H9 (cell line): ENCODE data around the gene RND2. TPM values are rescaled to one million over a fixed set of nuclear protein-coding genes. Genes with fewer than 3 reads are reported as not detected.

Source experiments
- DNase-seq: peaks from one replicate; pipeline ENCODE4 v3.0.0-alpha.2; 2017
- H2AFZ ChIP-seq: one replicate; pipeline ENCODE4 v1.6.1; 2013; ENCODE audit warnings: mild to moderate bottlenecking, low read length, control low read depth, moderate library complexity
- H2AK5ac ChIP-seq: 2 replicates; pipeline ENCODE4 v1.6.1; 2013; ENCODE audit warnings: low read length, control low read depth, mixed read lengths; ENCODE audit not compliant: insufficient read length
- H2BK120ac ChIP-seq: one replicate; pipeline ENCODE4 v1.6.1; 2013; ENCODE audit warnings: low read depth, mild to moderate bottlenecking, low read length, control low read depth, inconsistent platforms; ENCODE audit not compliant: poor library complexity, severe bottlenecking
- H2BK12ac ChIP-seq: 2 replicates; pipeline ENCODE4 v1.6.1; 2013; ENCODE audit warnings: low read length, control low read depth, mixed read lengths, low read depth; ENCODE audit not compliant: insufficient read length
- H2BK15ac ChIP-seq: 2 replicates; pipeline ENCODE4 v1.6.1; 2013; ENCODE audit warnings: low read depth, low read length, control low read depth
- H2BK20ac ChIP-seq: one replicate; pipeline ENCODE4 v1.6.1; 2013; ENCODE audit warnings: low read depth, mild to moderate bottlenecking, low read length, control low read depth, inconsistent platforms; ENCODE audit not compliant: poor library complexity, severe bottlenecking
- H2BK5ac ChIP-seq: 2 replicates; pipeline ENCODE4 v1.6.1; 2013; ENCODE audit warnings: low read length, control low read depth, mixed read lengths; ENCODE audit not compliant: insufficient read length
- H3K14ac ChIP-seq: 2 replicates; pipeline ENCODE4 v1.6.1; 2013; ENCODE audit warnings: low read length, control low read depth; ENCODE audit not compliant: insufficient read depth
- H3K18ac ChIP-seq: 2 replicates; pipeline ENCODE4 v1.6.1; 2013; ENCODE audit warnings: low read depth, mild to moderate bottlenecking, mixed read lengths, low read length, control low read depth; ENCODE audit not compliant: insufficient read length
- H3K23ac ChIP-seq: 2 replicates; pipeline ENCODE4 v1.6.1; 2013; ENCODE audit warnings: low read length, control low read depth, mixed read lengths, low read depth; ENCODE audit not compliant: insufficient read length
- H3K23me2 ChIP-seq: 2 replicates; pipeline ENCODE4 v1.6.1; 2013; ENCODE audit warnings: low read depth, mild to moderate bottlenecking, mixed read lengths, low read length, control low read depth; ENCODE audit not compliant: insufficient read length, poor library complexity, severe bottlenecking
- H3K27ac ChIP-seq: 2 replicates; pipeline ENCODE4 v1.5.1; 2013; ENCODE audit warnings: low read length, control low read depth, mixed read lengths, low read depth; ENCODE audit not compliant: insufficient read length
- H3K27me3 ChIP-seq: 2 replicates; pipeline ENCODE4 v1.6.1; 2013; ENCODE audit warnings: low read length, control low read depth, inconsistent platforms; ENCODE audit not compliant: insufficient read depth
- H3K4ac ChIP-seq: 2 replicates; pipeline ENCODE4 v1.6.1; 2013; ENCODE audit warnings: low read depth, mild to moderate bottlenecking, control low read depth, inconsistent platforms, low read length, moderate library complexity
- H3K4me1 ChIP-seq: 2 replicates; pipeline ENCODE4 v1.6.1; 2013; ENCODE audit warnings: low read length, control low read depth, inconsistent platforms; ENCODE audit not compliant: insufficient read depth
- H3K4me2 ChIP-seq: 2 replicates; pipeline ENCODE4 v1.6.1; 2013; ENCODE audit warnings: low read length, control low read depth, mixed read lengths; ENCODE audit not compliant: insufficient read length, insufficient read depth
- H3K56ac ChIP-seq: 2 replicates; pipeline ENCODE4 v1.6.1; 2013; ENCODE audit warnings: low read depth, mild to moderate bottlenecking, mixed read lengths, low read length, control low read depth; ENCODE audit not compliant: insufficient read length
- H3K79me1 ChIP-seq: 2 replicates; pipeline ENCODE4 v1.6.1; 2013; ENCODE audit warnings: low read depth, mild to moderate bottlenecking, moderate library complexity, low read length, control low read depth, inconsistent platforms; ENCODE audit not compliant: insufficient read depth, poor library complexity, severe bottlenecking
- H3K79me2 ChIP-seq: 2 replicates; pipeline ENCODE4 v1.6.1; 2013; ENCODE audit warnings: low read length, control low read depth, inconsistent platforms; ENCODE audit not compliant: insufficient read depth
- H3K9ac ChIP-seq: 2 replicates; pipeline ENCODE4 v1.6.1; 2013; ENCODE audit warnings: low read length, control low read depth, mixed read lengths; ENCODE audit not compliant: insufficient read length; ENCODE audit errors: extremely low read depth
- H3K9me3 ChIP-seq: one replicate; pipeline ENCODE4 v1.6.1; 2013; ENCODE audit warnings: low read depth, low read length, inconsistent platforms; ENCODE audit not compliant: control insufficient read depth
- H3T11ph ChIP-seq: one replicate; pipeline ENCODE4 v1.6.1; 2013; ENCODE audit warnings: mild to moderate bottlenecking, low read length, control low read depth, inconsistent platforms
- H4K20me1 ChIP-seq: one replicate; pipeline ENCODE4 v1.6.1; 2013; ENCODE audit not compliant: control insufficient read depth, insufficient read length, insufficient read depth
- H4K5ac ChIP-seq: 2 replicates; pipeline ENCODE4 v1.6.1; 2013; ENCODE audit warnings: low read depth, mild to moderate bottlenecking, mixed read lengths, low read length, control low read depth; ENCODE audit not compliant: insufficient read length
- H4K8ac ChIP-seq: replicated peaks from 2 replicates; pipeline ENCODE4 v1.6.1; 2013; ENCODE audit warnings: low read length, control low read depth, mixed read lengths, low read depth; ENCODE audit not compliant: insufficient read length
- H4K91ac ChIP-seq: 2 replicates; pipeline ENCODE4 v1.6.1; 2013; ENCODE audit warnings: low read depth, mild to moderate bottlenecking, moderate library complexity, mixed read lengths, low read length, control low read depth; ENCODE audit not compliant: insufficient read length
- H3K27ac Mint-ChIP-seq, 3 experiments: 2 replicates in 2 of 3; 3 replicates in 1 of 3; pipeline ENCODE4 v1.8.0; 2020 to 2021; ENCODE audit warnings: mixed read lengths in 3 of 3, mild to moderate bottlenecking in 1 of 3, moderate library complexity in 1 of 3
- H3K27me3 Mint-ChIP-seq: 2 replicates; pipeline ENCODE4 v1.8.0; 2021; ENCODE audit warnings: low read depth, mild to moderate bottlenecking, moderate library complexity, mixed read lengths
- H3K36me3 Mint-ChIP-seq, 3 experiments: 2 replicates in 2 of 3; 3 replicates in 1 of 3; pipeline ENCODE4 v1.8.0; 2020 to 2021; ENCODE audit warnings: low read depth in 3 of 3, mixed read lengths in 3 of 3; ENCODE audit not compliant: insufficient read depth in 1 of 3
- H3K4me1 Mint-ChIP-seq, 2 experiments: 2 replicates each; pipeline ENCODE4 v1.8.0; 2020; ENCODE audit warnings: mixed read lengths in 2 of 2
- H3K4me3 Mint-ChIP-seq, 2 experiments: 2 replicates in 1 of 2; 3 replicates in 1 of 2; pipeline ENCODE4 v1.8.0; 2020 to 2021; ENCODE audit warnings: mild to moderate bottlenecking in 2 of 2, mixed read lengths in 2 of 2, moderate library complexity in 1 of 2
- H3K9me3 Mint-ChIP-seq, 2 experiments: 2 replicates in 1 of 2; 3 replicates in 1 of 2; pipeline ENCODE4 v1.8.0; 2020; ENCODE audit warnings: mild to moderate bottlenecking in 2 of 2, mixed read lengths in 2 of 2, moderate library complexity in 1 of 2
- WGBS: extraction: QIAGEN DNeasy Blood & Tissue Kit; methylation state at CpG from one replicate; pipeline ENCODE4 v1.1.7; 2013; ENCODE audit warnings: missing lambda C conversion rate, low lambda C conversion rate, mixed read lengths; ENCODE audit not compliant: insufficient read length; ENCODE audit errors: extremely low coverage; 5-methylcytosine and 5-hydroxymethylcytosine counted together
- total RNA-seq: library from RNA; stranded (reverse); gene quantifications from 2 replicates; pipeline ENCODE4 v1.2.1, GENCODE V29; 2021
- TF ChIP-seq, protein P1 (sequence below): fragments of 200-600 bp; sonication (generic); conservative IDR thresholded peaks from 3 replicates; pipeline ENCODE4 v1.8.0; 2021; ENCODE audit warnings: antibody characterized with exemption, mild to moderate bottlenecking

Gene RND2
- total RNA-seq, 1 experiment from 2014 or later, result 47.8 TPM

DNA sequence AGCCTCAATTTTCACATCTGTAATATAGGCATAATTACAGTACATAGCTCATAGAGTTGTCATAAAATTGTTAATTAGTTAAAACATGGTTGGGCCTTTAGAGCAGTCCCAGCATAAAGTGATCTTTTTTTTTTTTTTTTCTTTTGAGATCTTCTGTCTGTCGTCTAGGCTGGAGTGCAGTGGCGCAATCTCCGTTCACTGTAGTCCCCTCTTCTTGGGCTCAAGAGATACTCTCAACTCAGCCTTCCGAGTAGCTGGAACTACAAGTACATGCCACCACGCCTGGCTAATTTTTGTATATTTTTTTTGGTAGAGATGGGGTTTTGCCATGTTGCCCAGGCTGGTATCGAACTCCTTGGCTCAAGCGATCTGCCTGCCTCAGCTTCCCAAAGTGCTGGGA lies 31.0 kb downstream of the RND2 start:
- Histone ChIP-seq H3K56ac (no peak overlapping the region), H2BK15ac (no peak overlapping the region), H2BK120ac (no peak overlapping the region), H2BK12ac (no peak overlapping the region), H4K20me1 (no peaks in the 10 kb centered on the region), H3K4ac (no peak overlapping the region), H3K14ac (no peak overlapping the region), H4K8ac (no peak overlapping the region), H3K27me3 (no peaks in the 10 kb centered on the region), H3K4me1 (no peaks in the 10 kb centered on the region), H3K79me1 (no peaks in the 10 kb centered on the region), H3K4me2 (no peak overlapping the region), H3K23ac (no peak overlapping the region), H3K9ac (no peak overlapping the region), H3K23me2 (no peaks in the 10 kb centered on the region), H3K18ac (no peak overlapping the region), H3K79me2 (no peaks in the 10 kb centered on the region), H2AK5ac (no peak overlapping the region), H2BK20ac (no peak overlapping the region), H2AFZ (no peak overlapping the region), H2BK5ac (no peak overlapping the region), H3K9me3 (no peaks in the 10 kb centered on the region), H4K5ac (no peak overlapping the region), H4K91ac (no peak overlapping the region), H3K27ac (no peak overlapping the region), H3T11ph (no peak overlapping the region)
- WGBS, result no CpG with 5 or more reads among the region's 7 CpGs
- DNase-seq, result no peak
- peaks cover 4 to 7% of the 10 kb centered on the region in 2 experiments; a peak in 2 of 4 replicates for H3K4me1 Mint-ChIP-seq
- TF ChIP-seq, protein P1, sequence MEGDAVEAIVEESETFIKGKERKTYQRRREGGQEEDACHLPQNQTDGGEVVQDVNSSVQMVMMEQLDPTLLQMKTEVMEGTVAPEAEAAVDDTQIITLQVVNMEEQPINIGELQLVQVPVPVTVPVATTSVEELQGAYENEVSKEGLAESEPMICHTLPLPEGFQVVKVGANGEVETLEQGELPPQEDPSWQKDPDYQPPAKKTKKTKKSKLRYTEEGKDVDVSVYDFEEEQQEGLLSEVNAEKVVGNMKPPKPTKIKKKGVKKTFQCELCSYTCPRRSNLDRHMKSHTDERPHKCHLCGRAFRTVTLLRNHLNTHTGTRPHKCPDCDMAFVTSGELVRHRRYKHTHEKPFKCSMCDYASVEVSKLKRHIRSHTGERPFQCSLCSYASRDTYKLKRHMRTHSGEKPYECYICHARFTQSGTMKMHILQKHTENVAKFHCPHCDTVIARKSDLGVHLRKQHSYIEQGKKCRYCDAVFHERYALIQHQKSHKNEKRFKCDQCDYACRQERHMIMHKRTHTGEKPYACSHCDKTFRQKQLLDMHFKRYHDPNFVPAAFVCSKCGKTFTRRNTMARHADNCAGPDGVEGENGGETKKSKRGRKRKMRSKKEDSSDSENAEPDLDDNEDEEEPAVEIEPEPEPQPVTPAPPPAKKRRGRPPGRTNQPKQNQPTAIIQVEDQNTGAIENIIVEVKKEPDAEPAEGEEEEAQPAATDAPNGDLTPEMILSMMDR, result no peak
- no peaks in the 10 kb centered on the region for H3K9me3 Mint-ChIP-seq
- H3K27ac Mint-ChIP-seq, result no peak overlapping the region
- H3K27me3 Mint-ChIP-seq, result no peaks in the 10 kb centered on the region
- peaks cover 24 to 55% (median 53%) of the 10 kb centered on the region in 3 experiments for H3K36me3 Mint-ChIP-seq
- H3K4me3 Mint-ChIP-seq, result no peak overlapping the region
